HEK293 (cell line): ENCODE data around the gene GREM2.

Source experiments
- CTCF ChIA-PET: fragments of 350-600 bp; formaldehyde crosslinking; extraction: SDS; loops from one replicate; lab custom pipeline; 2021; ENCODE audit warnings: antibody characterized with exemption; lab: Yijun Ruan, JAX
- POLR2A ChIA-PET: fragments of 300-600 bp; formaldehyde crosslinking; extraction: SDS; loops from one replicate; lab custom pipeline; 2020; ENCODE audit warnings: antibody characterized with exemption, inconsistent platforms; lab: Yijun Ruan, JAX
- H3K27ac ChIP-seq: fragments of 200-500 bp; sonication (Bioruptor generic); 2 replicates; pipeline ENCODE4 v1.5.1; 2014; ENCODE audit warnings: low read depth, low read length, control low read depth, inconsistent platforms; ENCODE audit errors: extremely low read depth
- H3K36me3 ChIP-seq, 2 experiments: fragments of 200-500 bp in 1 of 2; sonication (Bioruptor generic) in 1 of 2; 1 replicate in 1 of 2; 2 replicates in 1 of 2; pipeline ENCODE4 v1.5.1; 2014 to 2017; ENCODE audit warnings: inconsistent platforms in 2 of 2, low read length in 2 of 2; ENCODE audit not compliant: control insufficient read depth in 2 of 2, insufficient read depth in 1 of 2
- H3K4me1 ChIP-seq: fragments of 200-500 bp; sonication (Bioruptor generic); 2 replicates; pipeline ENCODE4 v1.5.1; 2014; ENCODE audit warnings: mild to moderate bottlenecking, low read length, inconsistent platforms; ENCODE audit not compliant: control insufficient read depth, insufficient read depth
- H3K4me3 ChIP-seq: 2 replicates; pipeline ENCODE4 v1.5.1; 2011; ENCODE audit warnings: low read depth, mild to moderate bottlenecking, control low read depth, low read length, moderate library complexity
- H3K9me3 ChIP-seq: fragments of 200-500 bp; sonication (Bioruptor generic); 2 replicates; pipeline ENCODE4 v1.5.1; 2014; ENCODE audit warnings: low read depth, low read length, inconsistent platforms; ENCODE audit not compliant: control insufficient read depth, insufficient read depth
- OVOL3 ChIP-seq: fragments of 450-650 bp; formaldehyde crosslinking; IDR thresholded peaks from 2 replicates; pipeline ENCODE4 v1.5.1; 2016; ENCODE audit warnings: missing biosample characterization, missing genetic modification characterization
- YY2 ChIP-seq: fragments of 450-650 bp; formaldehyde crosslinking; IDR thresholded peaks from 2 replicates; pipeline ENCODE4 v1.5.1; 2016; ENCODE audit warnings: missing biosample characterization, missing genetic modification characterization
- ZBTB17 ChIP-seq: fragments of 450-650 bp; formaldehyde crosslinking; IDR thresholded peaks from 2 replicates; pipeline ENCODE4 v1.5.1; 2016; ENCODE audit warnings: missing biosample characterization, missing genetic modification characterization
- ZFP41 ChIP-seq: fragments of 450-650 bp; formaldehyde crosslinking; IDR thresholded peaks from 2 replicates; pipeline ENCODE4 v1.5.1; 2016; ENCODE audit warnings: missing biosample characterization, missing genetic modification characterization, borderline replicate concordance
- ZNF146 ChIP-seq: fragments of 450-650 bp; formaldehyde crosslinking; IDR thresholded peaks from 2 replicates; pipeline ENCODE4 v1.5.1; 2016; ENCODE audit warnings: missing biosample characterization, missing genetic modification characterization
- ZNF335 ChIP-seq: fragments of 450-650 bp; formaldehyde crosslinking; conservative IDR thresholded peaks from 2 replicates; pipeline ENCODE4 v1.5.1; 2016; ENCODE audit warnings: missing biosample characterization, missing genetic modification characterization
- ZNF354C ChIP-seq: fragments of 450-650 bp; formaldehyde crosslinking; IDR thresholded peaks from 2 replicates; pipeline ENCODE4 v1.5.1; 2016; ENCODE audit warnings: missing biosample characterization, missing genetic modification characterization, low read depth, borderline replicate concordance
- ZNF391 ChIP-seq: fragments of 450-650 bp; formaldehyde crosslinking; IDR thresholded peaks from 2 replicates; pipeline ENCODE4 v1.5.1; 2016; ENCODE audit warnings: low read depth, missing biosample characterization, missing genetic modification characterization, borderline replicate concordance
- ZNF423 ChIP-seq: fragments of 450-650 bp; formaldehyde crosslinking; IDR thresholded peaks from 2 replicates; pipeline ENCODE4 v1.5.1; 2016; ENCODE audit warnings: missing biosample characterization, missing genetic modification characterization
- ZNF473 ChIP-seq: fragments of 450-650 bp; formaldehyde crosslinking; IDR thresholded peaks from 2 replicates; pipeline ENCODE4 v1.5.1; 2017; ENCODE audit warnings: missing biosample characterization, missing genetic modification characterization
- ZNF610 ChIP-seq: fragments of 450-650 bp; formaldehyde crosslinking; IDR thresholded peaks from 2 replicates; pipeline ENCODE4 v1.5.1; 2016; ENCODE audit warnings: missing biosample characterization, missing genetic modification characterization, borderline replicate concordance
- ZNF660 ChIP-seq: fragments of 450-650 bp; IDR thresholded peaks from 2 replicates; pipeline ENCODE4 v1.5.1; 2018; ENCODE audit warnings: missing biosample characterization, mild to moderate bottlenecking, missing genetic modification characterization
- ZNF76 ChIP-seq: fragments of 450-650 bp; formaldehyde crosslinking; IDR thresholded peaks from 2 replicates; pipeline ENCODE4; 2016; ENCODE audit warnings: low read depth, missing biosample characterization, missing genetic modification characterization, borderline replicate concordance
- TF ChIP-seq, protein P1 (sequence below): IDR thresholded peaks from 2 replicates; pipeline ENCODE4 v1.6.1; 2011; ENCODE audit warnings: mild to moderate bottlenecking, low read depth, low read length, borderline replicate concordance
- TF ChIP-seq, protein P2 (sequence below): fragments of 450-650 bp; formaldehyde crosslinking; IDR thresholded peaks from 2 replicates; pipeline ENCODE4 v1.5.1; 2016; ENCODE audit warnings: missing biosample characterization, missing genetic modification characterization
- TF ChIP-seq, protein P3 (sequence below): fragments of 450-650 bp; formaldehyde crosslinking; IDR thresholded peaks from 2 replicates; pipeline ENCODE4 v1.5.1; 2016; ENCODE audit warnings: missing biosample characterization, missing genetic modification characterization
- TF ChIP-seq, protein P4 (sequence below): fragments of 450-650 bp; formaldehyde crosslinking; IDR thresholded peaks from 2 replicates; pipeline ENCODE4 v1.5.1; 2016; ENCODE audit warnings: missing biosample characterization, missing genetic modification characterization

GREM2 gene

DNA sequence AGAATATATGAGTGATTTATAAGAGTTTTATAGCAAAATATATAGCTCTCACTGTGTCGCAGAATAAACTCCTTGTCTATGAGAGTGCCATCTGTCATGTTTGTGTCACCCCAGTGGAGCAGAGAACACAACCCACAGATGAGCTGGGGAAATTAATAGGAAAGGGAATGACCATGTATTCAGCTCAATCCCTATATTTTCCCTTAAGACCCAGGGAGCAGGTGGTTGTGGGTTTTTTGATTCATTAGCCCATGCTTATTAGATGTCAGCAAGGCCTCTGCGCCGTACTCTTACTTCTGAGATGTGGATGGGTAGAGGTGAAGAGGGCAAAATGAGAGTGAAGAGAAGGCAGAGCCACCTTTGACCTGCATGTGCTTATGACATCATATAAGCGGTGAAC is 4.1 kb upstream of the GREM2 start:
- POLR2A ChIA-PET = no interaction called here

DNA sequence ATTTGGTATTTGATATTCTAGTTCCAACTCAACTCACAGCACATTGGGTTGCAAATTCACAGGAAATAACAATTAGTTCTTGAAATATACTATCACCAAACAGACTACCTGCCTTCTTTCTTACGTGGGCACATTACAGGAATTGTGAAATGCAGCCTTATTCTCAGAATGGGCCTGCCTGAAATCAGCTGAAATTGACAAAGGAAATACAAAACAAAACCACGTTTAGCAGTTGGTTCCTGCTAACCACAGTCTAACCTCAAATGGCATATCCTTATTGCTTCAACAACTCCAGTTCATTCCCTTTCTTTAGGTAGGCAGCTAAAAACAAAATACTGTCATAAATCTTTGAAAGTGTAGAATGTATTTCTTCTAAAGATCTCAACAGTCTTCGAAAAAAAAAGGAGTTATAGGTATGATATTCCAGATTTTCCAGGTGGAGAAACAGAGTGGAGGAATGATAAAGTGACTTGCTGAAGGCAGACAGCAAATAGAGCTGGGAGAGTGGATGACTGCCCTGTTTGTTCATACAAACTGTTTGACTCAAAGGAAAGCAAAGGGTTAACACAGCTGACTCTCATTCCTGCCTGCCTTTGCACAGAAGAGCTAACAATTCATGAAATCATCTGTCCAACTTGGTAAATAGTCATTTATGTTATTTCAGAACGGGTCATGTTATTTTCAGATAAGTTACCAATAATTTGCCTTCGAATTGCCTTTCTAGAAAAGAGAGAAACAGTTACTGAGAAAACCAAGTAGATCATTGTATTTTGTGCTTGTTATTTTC is 1.6 kb upstream of the GREM2 start:
- Histone ChIP-seq H3K4me1 (peaks cover 22% of the 10 kb centered on the region), H3K4me3 (no peak overlapping the region), H3K9me3 (no peaks in the 10 kb centered on the region), H3K36me3 (no peaks in the 10 kb centered on the region), H3K27ac (no peak overlapping the region)
- ChIA-PET CTCF (interaction anchor here (1.0 to 1.1 kb wide), 2 partner anchors 78 to 424 kb away, joined by 4 to 5 read pairs; no protein-coding TSS in a partner anchor), POLR2A (no interaction called here)
- peak; percentile 96 for TF ChIP-seq ZNF660 (tag by site-specific recombination)
- TF ChIP-seq, protein P1, sequence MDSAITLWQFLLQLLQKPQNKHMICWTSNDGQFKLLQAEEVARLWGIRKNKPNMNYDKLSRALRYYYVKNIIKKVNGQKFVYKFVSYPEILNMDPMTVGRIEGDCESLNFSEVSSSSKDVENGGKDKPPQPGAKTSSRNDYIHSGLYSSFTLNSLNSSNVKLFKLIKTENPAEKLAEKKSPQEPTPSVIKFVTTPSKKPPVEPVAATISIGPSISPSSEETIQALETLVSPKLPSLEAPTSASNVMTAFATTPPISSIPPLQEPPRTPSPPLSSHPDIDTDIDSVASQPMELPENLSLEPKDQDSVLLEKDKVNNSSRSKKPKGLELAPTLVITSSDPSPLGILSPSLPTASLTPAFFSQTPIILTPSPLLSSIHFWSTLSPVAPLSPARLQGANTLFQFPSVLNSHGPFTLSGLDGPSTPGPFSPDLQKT = no peak

More for the DNA sequence above, 4.1 kb upstream of the GREM2 start:
- Histone ChIP-seq H3K4me1 (peaks cover 16% of the 10 kb centered on the region), H3K27ac (no peak overlapping the region), H3K9me3 (no peaks in the 10 kb centered on the region), H3K4me3 (no peak overlapping the region), H3K36me3 (no peaks in the 10 kb centered on the region)
- TF ChIP-seq ZNF335 (tag by site-specific recombination) (no peak), ZNF146 (no peak), ZFP41 (tag by site-specific recombination) (no peak), YY2 (tag by site-specific recombination) (no peak), ZNF76 (tag by site-specific recombination) (no peak), OVOL3 (no peak), ZNF391 (tag by site-specific recombination) (no peak), ZNF473 (tag by site-specific recombination) (no peak), ZNF423 (no peak), ZNF354C (no peak), ZBTB17 (tag by site-specific recombination) (no peak), ZNF610 (tag by site-specific recombination) (no peak)
- TF ChIP-seq, protein P2, sequence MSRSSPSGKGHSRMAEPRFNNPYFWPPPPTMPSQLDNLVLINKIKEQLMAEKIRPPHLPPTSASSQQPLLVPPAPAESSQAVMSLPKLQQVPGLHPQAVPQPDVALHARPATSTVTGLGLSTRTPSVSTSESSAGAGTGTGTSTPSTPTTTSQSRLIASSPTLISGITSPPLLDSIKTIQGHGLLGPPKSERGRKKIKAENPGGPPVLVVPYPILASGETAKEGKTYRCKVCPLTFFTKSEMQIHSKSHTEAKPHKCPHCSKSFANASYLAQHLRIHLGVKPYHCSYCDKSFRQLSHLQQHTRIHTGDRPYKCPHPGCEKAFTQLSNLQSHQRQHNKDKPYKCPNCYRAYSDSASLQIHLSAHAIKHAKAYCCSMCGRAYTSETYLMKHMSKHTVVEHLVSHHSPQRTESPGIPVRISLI (tag by site-specific recombination) = no peak
- TF ChIP-seq, protein P3, sequence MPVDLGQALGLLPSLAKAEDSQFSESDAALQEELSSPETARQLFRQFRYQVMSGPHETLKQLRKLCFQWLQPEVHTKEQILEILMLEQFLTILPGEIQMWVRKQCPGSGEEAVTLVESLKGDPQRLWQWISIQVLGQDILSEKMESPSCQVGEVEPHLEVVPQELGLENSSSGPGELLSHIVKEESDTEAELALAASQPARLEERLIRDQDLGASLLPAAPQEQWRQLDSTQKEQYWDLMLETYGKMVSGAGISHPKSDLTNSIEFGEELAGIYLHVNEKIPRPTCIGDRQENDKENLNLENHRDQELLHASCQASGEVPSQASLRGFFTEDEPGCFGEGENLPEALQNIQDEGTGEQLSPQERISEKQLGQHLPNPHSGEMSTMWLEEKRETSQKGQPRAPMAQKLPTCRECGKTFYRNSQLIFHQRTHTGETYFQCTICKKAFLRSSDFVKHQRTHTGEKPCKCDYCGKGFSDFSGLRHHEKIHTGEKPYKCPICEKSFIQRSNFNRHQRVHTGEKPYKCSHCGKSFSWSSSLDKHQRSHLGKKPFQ = no peak
- TF ChIP-seq, protein P4, sequence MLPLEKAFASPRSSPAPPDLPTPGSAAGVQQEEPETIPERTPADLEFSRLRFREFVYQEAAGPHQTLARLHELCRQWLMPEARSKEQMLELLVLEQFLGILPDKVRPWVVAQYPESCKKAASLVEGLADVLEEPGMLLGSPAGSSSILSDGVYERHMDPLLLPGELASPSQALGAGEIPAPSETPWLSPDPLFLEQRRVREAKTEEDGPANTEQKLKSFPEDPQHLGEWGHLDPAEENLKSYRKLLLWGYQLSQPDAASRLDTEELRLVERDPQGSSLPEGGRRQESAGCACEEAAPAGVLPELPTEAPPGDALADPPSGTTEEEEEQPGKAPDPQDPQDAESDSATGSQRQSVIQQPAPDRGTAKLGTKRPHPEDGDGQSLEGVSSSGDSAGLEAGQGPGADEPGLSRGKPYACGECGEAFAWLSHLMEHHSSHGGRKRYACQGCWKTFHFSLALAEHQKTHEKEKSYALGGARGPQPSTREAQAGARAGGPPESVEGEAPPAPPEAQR = no peak
- CTCF ChIA-PET = interaction anchor here (0.6 to 2.3 kb wide), 5 partner anchors 30 to 537 kb away, joined by 3 to 14 read pairs (median 4); no protein-coding TSS in a partner anchor
